Activated CD8-positive, alpha-beta memory T cell treated with anti-CD3 and anti-CD28 coated beads, Interleukin-2, amount 10 ng/mL, durations not matched to agents 7 days and 5 days (primary cell): ENCODE results near the gene FLRT1. TPM values are rescaled to one million over a fixed set of nuclear protein-coding genes. Genes with fewer than 3 reads are reported as not detected.

Experiments used
- ATAC-seq: fragments of 150-1000 bp; cut with Tn5 transposase; one replicate; pipeline ENCODE4 v1.10.0; 2021; ENCODE audit warnings: moderate library complexity
- CTCF ChIA-PET: fragments of 350-600 bp; sonication (Branson Sonifier 250); formaldehyde crosslinking; loops from one replicate; lab custom pipeline; 2021; ENCODE audit warnings: antibody characterized with exemption; lab: Charles Lee
- DNase-seq: peaks from one replicate; pipeline ENCODE4 v3.0.0-alpha.2; 2020
- H3K27ac Mint-ChIP-seq: one replicate; pipeline ENCODE4 v1.8.0; 2021; ENCODE audit warnings: mild to moderate bottlenecking, mixed read lengths
- H3K27me3 Mint-ChIP-seq: one replicate; pipeline ENCODE4 v1.8.0; 2021; ENCODE audit warnings: mixed read lengths
- H3K36me3 Mint-ChIP-seq: one replicate; pipeline ENCODE4 v1.8.0; 2021; ENCODE audit warnings: mild to moderate bottlenecking, mixed read lengths
- H3K4me1 Mint-ChIP-seq: one replicate; pipeline ENCODE4 v1.8.0; 2021; ENCODE audit warnings: mixed read lengths
- H3K4me3 Mint-ChIP-seq: one replicate; pipeline ENCODE4 v1.8.0; 2021; ENCODE audit warnings: mild to moderate bottlenecking, moderate library complexity, mixed read lengths
- H3K9me3 Mint-ChIP-seq: one replicate; pipeline ENCODE4 v1.8.0; 2022; ENCODE audit warnings: low read depth, mixed read lengths
- total RNA-seq, 2 experiments: library from RNA; stranded (reverse); gene quantifications; one replicate each; pipeline ENCODE4 v1.2.3, GENCODE V29; 2021

Gene FLRT1
- total RNA-seq, 2 experiments from 2014 or later: not detected

DNA sequence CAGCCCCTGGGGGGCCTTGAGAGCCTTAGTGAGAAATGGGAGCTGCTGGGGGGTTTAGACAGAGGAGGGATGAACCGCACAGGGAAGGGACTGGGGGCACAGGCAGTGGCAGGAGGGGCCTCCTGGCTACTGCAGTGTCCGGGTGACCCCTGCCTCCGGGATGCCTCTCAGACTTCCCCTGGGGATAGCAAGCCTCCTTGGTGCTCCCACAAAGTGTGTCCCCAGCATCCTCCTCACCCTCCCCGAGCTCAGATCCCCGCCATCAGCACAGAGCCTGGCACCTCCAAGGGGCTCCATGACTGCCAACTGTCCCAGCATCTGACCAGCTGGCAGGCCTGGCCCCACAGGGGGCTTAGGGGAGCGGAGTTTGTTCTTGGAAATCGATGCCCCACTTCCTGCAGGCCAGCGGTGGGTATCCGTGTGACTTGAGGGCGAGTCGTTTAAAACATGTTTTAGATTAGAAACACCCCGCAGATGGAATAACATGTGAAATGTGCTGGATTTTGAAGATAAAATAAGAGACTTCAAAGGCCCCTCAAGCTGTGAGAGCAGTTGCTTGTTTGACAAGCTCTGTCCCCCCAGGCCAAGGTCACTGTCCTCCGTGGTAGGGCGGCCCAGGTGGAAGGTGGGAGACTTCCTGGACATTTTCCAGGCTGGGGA lies 13.5 kb upstream of the FLRT1 start:
- no peaks in the 10 kb centered on the region for H3K4me1 Mint-ChIP-seq
- DNase-seq (no peak), ATAC-seq (no peak)
- H3K36me3 Mint-ChIP-seq: no peaks in the 10 kb centered on the region
- no peak overlapping the region for H3K4me3 Mint-ChIP-seq
- H3K27ac Mint-ChIP-seq: no peak overlapping the region
- H3K27me3 Mint-ChIP-seq: peaks cover 4% of the 10 kb centered on the region
- no peaks in the 10 kb centered on the region for H3K9me3 Mint-ChIP-seq
- CTCF ChIA-PET: no interaction called here

DNA sequence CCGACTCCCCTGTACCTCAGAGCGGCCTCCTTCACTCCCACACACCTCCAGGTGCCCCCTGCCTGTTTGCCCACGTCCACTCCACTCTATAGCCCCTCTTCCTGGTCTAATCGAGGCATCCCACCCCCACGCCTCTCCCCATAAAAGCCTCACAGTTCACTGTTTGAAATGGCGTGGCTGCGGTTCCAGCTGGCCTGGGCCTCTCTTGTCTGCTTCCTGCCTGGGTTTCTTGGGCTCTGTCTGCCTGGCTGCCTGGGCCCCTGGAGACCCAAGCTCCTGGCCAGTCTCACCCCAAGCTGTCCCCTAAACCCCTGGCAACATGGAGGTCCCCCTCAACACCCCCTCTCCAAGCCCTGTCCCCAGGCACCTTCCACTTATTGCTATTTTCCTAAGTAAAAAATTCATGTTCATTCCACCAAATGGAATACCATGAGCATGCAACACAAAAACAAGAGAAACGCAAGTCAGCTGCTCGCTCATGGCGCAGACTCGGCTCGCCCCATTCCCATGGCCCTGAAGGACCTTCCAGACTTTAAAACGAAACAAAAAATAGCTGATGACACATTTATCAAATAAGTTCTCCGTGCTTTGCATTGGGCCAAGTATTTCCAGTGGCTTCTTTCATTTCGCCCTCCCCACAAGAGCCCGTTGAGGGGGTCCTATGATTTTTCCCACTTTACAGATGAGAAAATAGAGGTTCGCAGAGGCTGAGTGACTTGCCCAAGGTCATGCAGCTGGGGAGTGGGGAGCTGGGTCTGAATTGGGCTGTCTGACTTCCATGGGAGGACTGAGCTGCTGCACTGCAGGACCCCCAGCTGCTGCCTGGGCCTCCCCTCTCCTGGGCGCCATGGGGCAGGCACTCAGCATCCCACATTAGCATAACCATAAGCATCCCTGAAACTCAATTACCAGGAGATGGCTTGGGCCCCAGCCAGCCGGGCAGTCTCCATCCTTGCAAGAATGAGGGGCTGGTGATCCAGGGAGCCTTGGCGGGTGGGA lies 11.7 kb upstream of the FLRT1 start:
- H3K4me1 Mint-ChIP-seq: no peaks in the 10 kb centered on the region
- H3K27me3 Mint-ChIP-seq: peaks cover 12% of the 10 kb centered on the region

DNA sequence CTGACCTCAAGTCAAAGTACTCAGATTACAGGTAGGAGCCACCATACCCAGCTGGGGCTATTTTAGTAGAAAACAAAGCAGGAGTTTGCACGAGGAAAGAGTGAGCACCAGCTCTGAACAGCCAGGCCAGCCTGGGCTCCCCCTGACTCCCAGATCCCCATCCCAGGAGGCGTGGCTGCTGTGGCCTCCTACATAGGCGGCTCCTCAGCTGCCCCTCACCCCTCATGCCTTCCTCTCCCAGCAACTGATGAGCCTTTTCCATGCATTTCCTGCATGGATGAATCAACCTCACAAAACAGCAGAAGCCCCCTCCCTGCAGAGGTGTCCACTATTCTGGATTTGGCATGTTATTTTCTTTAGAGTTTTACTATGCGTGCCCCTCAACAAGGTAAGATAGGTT lies 10.5 kb upstream of the FLRT1 start:
- no peaks in the 10 kb centered on the region for H3K9me3 Mint-ChIP-seq
- no peak for ATAC-seq
- no peaks in the 10 kb centered on the region for H3K36me3 Mint-ChIP-seq
- CTCF ChIA-PET: interaction anchor here (0.8 to 2.4 kb wide), 2 partner anchors 24 to 25 kb away, joined by 3 to 8 read pairs; no protein-coding TSS in a partner anchor
- DNase-seq: no peak
- H3K4me1 Mint-ChIP-seq: no peaks in the 10 kb centered on the region
- no peak overlapping the region for H3K4me3 Mint-ChIP-seq
- H3K27ac Mint-ChIP-seq: no peak overlapping the region
- H3K27me3 Mint-ChIP-seq: peaks cover 13% of the 10 kb centered on the region

More for the DNA sequence above, 11.7 kb upstream of the FLRT1 start:
- ATAC-seq (no peak), DNase-seq (no peak)
- H3K27ac Mint-ChIP-seq: no peak overlapping the region
- H3K4me3 Mint-ChIP-seq: no peak overlapping the region
- H3K9me3 Mint-ChIP-seq: no peaks in the 10 kb centered on the region
- H3K36me3 Mint-ChIP-seq: no peaks in the 10 kb centered on the region
- CTCF ChIA-PET: interaction anchor here (1.3 to 2.4 kb wide), 2 partner anchors 23 to 24 kb away, joined by 3 to 8 read pairs; no protein-coding TSS in a partner anchor

DNA sequence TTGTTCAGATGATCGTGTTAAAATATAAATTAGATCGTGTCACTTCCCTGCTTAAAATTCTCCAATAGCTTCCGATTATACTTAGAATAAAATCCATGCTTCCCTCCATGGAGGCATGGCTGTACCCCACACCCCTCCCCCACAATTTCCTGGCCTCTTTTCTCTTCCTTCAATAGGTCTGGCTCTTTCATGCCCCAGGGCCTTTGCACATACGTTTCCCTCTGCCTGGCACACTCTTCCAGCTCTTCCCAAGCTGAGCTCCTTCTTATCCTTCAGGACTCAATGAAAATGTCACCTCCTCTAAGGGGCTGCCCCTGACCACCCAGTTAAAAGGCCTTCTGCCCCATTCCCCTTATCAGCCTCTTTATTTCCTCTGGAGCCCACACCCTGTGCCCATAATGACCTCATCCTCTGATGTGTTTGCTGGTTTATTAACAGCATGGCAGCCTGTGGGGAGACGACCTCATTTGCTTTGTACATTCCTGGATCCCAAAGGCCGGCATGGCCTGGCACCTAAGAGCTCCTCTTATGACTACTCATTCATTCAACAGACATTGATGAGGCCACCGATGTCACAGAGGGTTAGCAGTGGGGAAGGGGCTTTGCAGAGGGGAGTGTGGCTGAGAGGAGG lies 9.0 kb upstream of the FLRT1 start:
- Mint-ChIP-seq H3K27ac (no peak overlapping the region), H3K4me1 (no peaks in the 10 kb centered on the region), H3K36me3 (no peaks in the 10 kb centered on the region), H3K4me3 (no peak overlapping the region), H3K27me3 (peaks cover 13% of the 10 kb centered on the region), H3K9me3 (no peaks in the 10 kb centered on the region)
- ATAC-seq (no peak), DNase-seq (no peak)
- CTCF ChIA-PET: no interaction called here

DNA sequence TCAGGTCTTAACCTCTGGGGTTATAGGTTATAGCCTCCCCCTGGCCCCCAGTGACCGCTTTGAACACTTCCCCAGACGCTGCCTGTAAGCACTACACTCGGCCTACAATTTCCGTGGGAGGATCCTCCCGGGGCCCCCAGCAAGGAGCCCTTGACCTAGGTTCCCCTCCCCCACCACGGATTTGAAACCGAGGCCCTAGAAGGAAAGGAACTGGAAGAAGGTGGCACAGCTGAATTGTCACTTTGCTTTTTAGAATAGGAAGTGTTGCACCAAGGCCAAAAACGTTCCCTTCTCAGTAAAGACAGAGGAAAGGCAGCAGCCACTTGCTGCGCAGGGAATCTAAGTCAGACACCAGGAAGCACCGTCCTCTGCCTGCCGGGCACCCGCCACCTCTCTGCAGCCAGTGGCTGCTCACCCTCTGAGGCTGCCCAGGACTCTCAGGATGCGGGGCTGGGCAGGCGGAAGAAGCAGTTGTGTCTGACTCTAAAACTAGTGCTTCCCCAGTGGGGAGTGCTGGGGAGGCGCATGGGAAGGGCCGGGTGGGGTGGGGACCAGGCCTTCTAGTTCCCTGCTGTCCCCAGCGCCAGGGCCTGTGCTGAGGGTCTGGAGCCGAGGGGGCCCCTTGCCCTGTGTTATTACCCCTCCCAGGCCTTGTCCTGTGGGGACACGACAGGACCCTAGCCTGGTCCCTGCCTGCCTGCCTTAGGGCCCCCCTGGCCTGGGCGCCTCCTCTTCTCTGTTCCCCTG lies 7.9 kb upstream of the FLRT1 start:
- CTCF ChIA-PET: no interaction called here
- ATAC-seq (no peak), DNase-seq (no peak)
- Mint-ChIP-seq H3K27ac (no peak overlapping the region), H3K36me3 (no peaks in the 10 kb centered on the region), H3K27me3 (peaks cover 13% of the 10 kb centered on the region), H3K9me3 (no peaks in the 10 kb centered on the region), H3K4me3 (no peak overlapping the region), H3K4me1 (no peaks in the 10 kb centered on the region)

DNA sequence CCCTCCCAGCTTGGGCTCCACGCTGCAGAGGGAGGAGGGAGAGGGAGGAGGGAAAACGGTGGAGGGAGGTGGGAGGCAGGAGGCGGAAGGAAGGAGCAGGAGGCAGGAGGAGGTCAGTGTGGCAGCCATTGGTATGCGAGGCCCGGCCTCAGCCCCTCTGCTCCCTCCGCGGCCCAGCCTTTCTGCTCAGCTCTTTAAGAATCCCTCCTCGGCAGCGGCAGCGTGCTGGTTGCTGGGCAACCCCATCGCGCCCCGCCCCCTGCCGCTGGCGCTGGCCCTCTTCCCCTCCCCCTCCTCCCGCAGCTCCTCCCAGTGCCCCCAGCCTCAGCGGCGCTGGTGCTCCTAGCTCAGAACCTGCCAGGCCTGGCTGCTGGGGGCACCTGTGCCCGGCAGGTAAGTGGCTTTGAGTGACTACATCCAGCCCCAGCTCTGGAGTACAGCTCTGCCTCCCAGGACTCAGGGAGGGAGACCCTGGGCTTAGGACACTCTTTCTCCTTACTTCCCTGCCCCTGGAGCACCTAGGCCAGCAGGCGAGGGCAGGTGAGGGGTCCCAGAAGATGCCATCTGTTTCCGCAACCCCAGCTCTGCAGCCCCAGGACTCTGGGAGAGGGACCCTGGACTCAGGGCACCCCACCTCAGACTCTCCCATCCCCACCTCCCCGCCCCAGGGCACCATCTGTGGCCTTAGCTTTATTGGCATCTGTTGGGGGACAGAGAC lies 7.2 kb upstream of the FLRT1 start:
- no peaks in the 10 kb centered on the region for H3K36me3 Mint-ChIP-seq
- DNase-seq (no peak), ATAC-seq (no peak)
- H3K9me3 Mint-ChIP-seq: no peaks in the 10 kb centered on the region
- H3K27me3 Mint-ChIP-seq: peaks cover 17% of the 10 kb centered on the region
- CTCF ChIA-PET: no interaction called here
- H3K4me1 Mint-ChIP-seq: no peaks in the 10 kb centered on the region
- no peak overlapping the region for H3K4me3 Mint-ChIP-seq
- H3K27ac Mint-ChIP-seq: no peak overlapping the region

DNA sequence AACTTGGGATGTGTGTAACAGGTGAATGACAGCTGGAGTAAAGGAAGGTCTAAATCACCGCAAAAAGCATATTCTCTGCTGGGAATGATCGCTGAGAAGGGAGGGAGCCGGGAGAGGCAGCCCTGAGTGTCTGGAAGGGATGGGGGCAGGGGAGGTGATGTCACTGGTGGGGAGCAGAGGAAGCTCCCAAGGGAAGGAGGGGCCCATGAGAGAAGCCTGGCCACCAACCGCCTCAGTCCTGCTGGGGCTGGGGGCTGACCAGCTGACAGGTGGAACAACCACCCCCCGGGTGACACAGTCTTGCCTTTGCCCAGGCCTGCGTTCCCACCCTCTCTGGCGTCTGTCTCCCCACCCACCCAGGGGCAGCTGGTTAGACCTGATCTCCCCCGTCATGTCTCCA lies 6.0 kb upstream of the FLRT1 start:
- CTCF ChIA-PET: no interaction called here
- Mint-ChIP-seq H3K27me3 (peaks cover 28% of the 10 kb centered on the region), H3K9me3 (no peaks in the 10 kb centered on the region), H3K27ac (no peak overlapping the region), H3K4me3 (no peak overlapping the region), H3K4me1 (no peaks in the 10 kb centered on the region), H3K36me3 (no peaks in the 10 kb centered on the region)
- no peak for ATAC-seq
- DNase-seq: no peak

DNA sequence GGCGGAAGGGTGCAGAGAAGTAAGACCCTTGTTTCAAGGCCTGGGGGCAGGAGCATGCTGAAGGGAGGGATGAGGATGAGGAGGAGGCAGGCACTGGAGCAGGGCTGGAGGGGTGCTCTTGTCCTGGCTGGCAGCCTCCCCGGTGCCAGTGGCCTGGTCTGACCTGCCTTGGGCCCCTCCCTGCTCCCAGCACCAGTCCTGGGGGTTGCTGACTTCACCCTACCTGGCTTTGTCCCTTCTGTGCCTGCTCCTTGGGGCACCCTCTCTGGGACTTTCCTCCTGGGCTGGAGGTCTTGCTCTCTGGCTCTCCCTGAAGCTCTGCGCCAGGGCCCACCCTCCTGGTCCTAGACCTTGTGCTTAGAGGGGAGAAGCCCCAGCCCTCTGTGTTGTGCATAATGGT lies 4.7 kb upstream of the FLRT1 start:
- CTCF ChIA-PET: interaction anchor here (1.0 kb wide), 1 partner anchor 30 kb away, joined by 3 read pairs; no protein-coding TSS in a partner anchor
- Mint-ChIP-seq H3K4me3 (no peak overlapping the region), H3K36me3 (no peaks in the 10 kb centered on the region), H3K27me3 (peaks cover 33% of the 10 kb centered on the region), H3K9me3 (no peaks in the 10 kb centered on the region), H3K4me1 (peaks cover 3% of the 10 kb centered on the region), H3K27ac (no peak overlapping the region)
- no peak for ATAC-seq
- DNase-seq: no peak

DNA sequence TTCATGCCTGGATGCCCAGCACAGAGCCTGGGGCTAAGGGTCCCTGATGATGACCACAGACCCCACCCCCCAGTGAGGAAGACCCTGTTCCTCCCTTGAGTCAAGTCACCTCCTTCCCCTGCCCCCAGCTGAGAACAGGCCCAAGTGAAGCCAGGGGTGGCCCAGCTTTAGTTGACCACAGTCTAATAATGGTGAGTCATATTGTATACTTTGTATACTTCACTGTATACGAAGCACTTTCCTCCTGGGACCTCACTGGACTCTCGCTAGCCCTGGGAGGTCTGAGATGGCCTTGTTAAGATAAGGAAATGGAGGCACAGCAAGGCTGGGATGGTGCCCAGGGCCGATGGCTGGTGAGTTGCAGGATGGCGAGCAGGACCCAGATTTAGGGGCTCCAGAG lies 3.7 kb upstream of the FLRT1 start:
- DNase-seq (no peak), ATAC-seq (no peak)
- Mint-ChIP-seq H3K36me3 (no peaks in the 10 kb centered on the region), H3K4me1 (peaks cover 3% of the 10 kb centered on the region), H3K9me3 (no peaks in the 10 kb centered on the region), H3K4me3 (no peak overlapping the region), H3K27ac (no peak overlapping the region), H3K27me3 (peaks cover 35% of the 10 kb centered on the region)
- CTCF ChIA-PET: no interaction called here

DNA sequence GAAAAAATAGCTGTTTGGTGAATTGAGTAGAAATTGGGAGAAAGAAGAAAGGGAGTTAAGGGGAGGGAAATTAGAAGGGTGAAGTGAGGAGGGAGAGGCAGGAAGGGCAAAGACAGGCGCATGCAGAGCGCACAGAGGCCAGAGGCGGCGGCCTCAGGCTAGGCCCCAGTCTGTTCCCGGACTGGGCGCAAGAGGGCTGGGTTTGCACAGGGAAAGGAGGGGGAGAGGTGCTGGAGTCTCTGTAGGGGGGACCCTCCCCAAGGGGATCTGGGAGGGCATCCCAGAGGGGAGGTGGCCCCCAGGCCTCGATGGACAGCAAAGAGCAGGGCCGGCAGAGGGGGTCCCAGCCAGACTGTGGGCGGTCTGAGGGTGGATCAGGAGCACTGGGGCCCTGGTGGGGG lies 1.3 kb upstream of the FLRT1 start:
- CTCF ChIA-PET: no interaction called here
- Mint-ChIP-seq H3K4me1 (peaks cover 3% of the 10 kb centered on the region), H3K4me3 (no peak overlapping the region), H3K27me3 (peaks cover 42% of the 10 kb centered on the region), H3K36me3 (no peaks in the 10 kb centered on the region), H3K9me3 (no peaks in the 10 kb centered on the region), H3K27ac (no peak overlapping the region)
- DNase-seq: no peak
- ATAC-seq: no peak

DNA sequence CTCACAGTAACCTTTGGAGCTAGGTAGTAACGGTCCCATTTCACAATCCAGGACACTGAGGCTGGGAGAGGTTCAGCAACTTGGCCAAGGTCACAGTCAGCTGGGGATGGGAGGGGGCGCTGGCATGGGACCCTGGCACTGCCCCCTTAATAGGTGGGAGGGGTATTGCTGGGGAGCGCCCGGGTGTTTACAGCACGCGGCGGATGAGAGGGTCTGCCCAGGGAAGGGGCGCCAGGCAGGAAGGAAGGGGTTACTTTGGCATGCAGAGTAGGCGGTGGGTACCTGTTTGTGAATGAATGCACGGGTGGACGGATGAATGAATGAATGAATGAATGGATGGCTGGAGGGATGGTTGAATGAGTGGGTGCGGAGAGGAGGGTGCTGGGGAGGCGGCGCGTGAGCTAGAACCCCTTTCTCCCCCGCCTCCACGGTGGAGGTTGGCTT lies 628 bp upstream of the FLRT1 start:
- H3K36me3 Mint-ChIP-seq: no peaks in the 10 kb centered on the region
- CTCF ChIA-PET: no interaction called here

More for the DNA sequence above, 628 bp upstream of the FLRT1 start:
- no peak overlapping the region for H3K27ac Mint-ChIP-seq
- peaks cover 42% of the 10 kb centered on the region for H3K27me3 Mint-ChIP-seq
- H3K9me3 Mint-ChIP-seq: no peaks in the 10 kb centered on the region
- DNase-seq: no peak
- H3K4me3 Mint-ChIP-seq: no peak overlapping the region
- ATAC-seq: no peak
- H3K4me1 Mint-ChIP-seq: peaks cover 3% of the 10 kb centered on the region
